ENCODE results near the gene LRRC38. TPM values are rescaled to one million over a fixed set of nuclear protein-coding genes. Genes with fewer than 3 reads are reported as not detected.

LRRC38 gene
- total RNA-seq, 2 donors from 2014 or later: 0.46 to 0.51 TPM

GRCh38 chr1:13513063-13513894, 524 bp downstream of the LRRC38 start:
- no peaks in the 10 kb centered on the region for H3K36me3 Mint-ChIP-seq (ENCODE audit: low read depth)
- H3K4me1 Mint-ChIP-seq: no peaks in the 10 kb centered on the region

GRCh38 chr1:13512472-13512871, 1.3 kb downstream of the LRRC38 start:
- Histone ChIP-seq H3K36me3 (ENCODE audit: control insufficient read depth, insufficient read depth, low read length) (no peaks in the 10 kb centered on the region), H3K9ac (ENCODE audit: extremely low read depth, low read length, poor library complexity, severe bottlenecking) (no peak overlapping the region), H3K27me3 (ENCODE audit: control insufficient read depth, insufficient read depth, low read length, poor library complexity, severe bottlenecking) (peaks cover 92% of the 10 kb centered on the region), H3K4me1 (ENCODE audit: control insufficient read depth, insufficient read depth, low read length) (no peaks in the 10 kb centered on the region), H3K9me3 (ENCODE audit: control insufficient read depth, low read length) (no peaks in the 10 kb centered on the region), H3K4me3 (ENCODE audit: low read length) (no peak overlapping the region), H3K27ac (ENCODE audit: low read depth, low read length) (no peak overlapping the region)
- WGBS, 2 experiments (ENCODE audit: insufficient coverage in 1 of 2, insufficient read length in 1 of 2): 20 to 26% methylated on average over 1 to 10 of the region's 10 CpGs
- Mint-ChIP-seq H3K9me3 (no peaks in the 10 kb centered on the region), H3K4me1 (no peaks in the 10 kb centered on the region), H3K27me3 (ENCODE audit: insufficient read depth) (peaks cover 90% of the 10 kb centered on the region), H3K4me3 (peak overlapping the region; percentile 55), H3K36me3 (ENCODE audit: low read depth) (no peaks in the 10 kb centered on the region), H3K27ac (no peak overlapping the region)
- peak; percentile 59 for DNase-seq
- no peak for TF ChIP-seq CTCF (conservative IDR thresholded peaks at IDR 0.05)

More at GRCh38 chr1:13513063-13513894, 524 bp downstream of the LRRC38 start:
- H3K4me3 ChIP-seq (ENCODE audit: low read length): peak overlapping the region; percentile 65
- peaks cover 100% of the 10 kb centered on the region for H3K27me3 ChIP-seq (ENCODE audit: control insufficient read depth, insufficient read depth, low read length, poor library complexity, severe bottlenecking)
- no peaks in the 10 kb centered on the region for H3K9me3 ChIP-seq (ENCODE audit: control insufficient read depth, low read length)
- no peak overlapping the region for H3K27ac Mint-ChIP-seq
- TF ChIP-seq CTCF (conservative IDR thresholded peaks at IDR 0.05): no peak
- no peaks in the 10 kb centered on the region for H3K9me3 Mint-ChIP-seq
- WGBS, 2 experiments (ENCODE audit: insufficient coverage in 1 of 2, insufficient read length in 1 of 2): 2 to 6% methylated on average over 16 to 98 of the region's 98 CpGs
- DNase-seq: peak; percentile 86
- H3K4me3 Mint-ChIP-seq: peak overlapping the region; percentile 55
- H3K27me3 Mint-ChIP-seq (ENCODE audit: insufficient read depth): peaks cover 95% of the 10 kb centered on the region
- H3K4me1 ChIP-seq (ENCODE audit: control insufficient read depth, insufficient read depth, low read length): no peaks in the 10 kb centered on the region
- no peak overlapping the region for H3K9ac ChIP-seq (ENCODE audit: extremely low read depth, low read length, poor library complexity, severe bottlenecking)
- H3K36me3 ChIP-seq (ENCODE audit: control insufficient read depth, insufficient read depth, low read length): no peaks in the 10 kb centered on the region
- no peak overlapping the region for H3K27ac ChIP-seq (ENCODE audit: low read depth, low read length)

GRCh38 chr1:13510499-13510898, 3.3 kb downstream of the LRRC38 start:
- no peak overlapping the region for H3K27ac ChIP-seq (ENCODE audit: low read depth, low read length)
- no peaks in the 10 kb centered on the region for H3K4me1 Mint-ChIP-seq
- H3K4me3 Mint-ChIP-seq: no peak overlapping the region
- no peaks in the 10 kb centered on the region for H3K9me3 ChIP-seq (ENCODE audit: control insufficient read depth, low read length)
- no peaks in the 10 kb centered on the region for H3K9me3 Mint-ChIP-seq
- no peak overlapping the region for H3K9ac ChIP-seq (ENCODE audit: extremely low read depth, low read length, poor library complexity, severe bottlenecking)
- no peaks in the 10 kb centered on the region for H3K36me3 Mint-ChIP-seq (ENCODE audit: low read depth)
- TF ChIP-seq CTCF (conservative IDR thresholded peaks at IDR 0.05): no peak
- H3K27me3 Mint-ChIP-seq (ENCODE audit: insufficient read depth): peaks cover 84% of the 10 kb centered on the region
- no peak overlapping the region for H3K27ac Mint-ChIP-seq
- WGBS, 2 experiments (ENCODE audit: insufficient coverage in 1 of 2, insufficient read length in 1 of 2): 64 to 73% methylated on average over 6 of the region's 6 CpGs
- H3K36me3 ChIP-seq (ENCODE audit: control insufficient read depth, insufficient read depth, low read length): no peaks in the 10 kb centered on the region
- DNase-seq: no peak
- H3K4me3 ChIP-seq (ENCODE audit: low read length): no peak overlapping the region
- no peaks in the 10 kb centered on the region for H3K4me1 ChIP-seq (ENCODE audit: control insufficient read depth, insufficient read depth, low read length)
- peaks cover 72% of the 10 kb centered on the region for H3K27me3 ChIP-seq (ENCODE audit: control insufficient read depth, insufficient read depth, low read length, poor library complexity, severe bottlenecking)
